Measurements from ENCODE around the gene ZBTB22. TPM values are rescaled to one million over a fixed set of nuclear protein-coding genes. Genes with fewer than 3 reads are reported as not detected.

ZBTB22 gene
- polyA plus RNA-seq, 1 donor (not counting 4 experiments of a cell fraction or from before 2014, with no cell fraction given), result 6.5 TPM

GRCh38 chr6:33330736-33331135, 13.2 kb upstream of the ZBTB22 start:
- no peak overlapping the region for H3K9ac ChIP-seq (ENCODE audit: control insufficient read depth, extremely low read depth, insufficient read depth, low read length)
- H3K4me1 ChIP-seq (ENCODE audit: control insufficient read depth, extremely low read depth, insufficient read depth, low read length), result no peaks in the 10 kb centered on the region
- H3K4me3 ChIP-seq (ENCODE audit: control insufficient read depth in 2 of 3, extremely low read depth in 1 of 3, insufficient read depth in 2 of 3, low read depth in 1 of 3, low read length in 3 of 3), result no peak overlapping the region
- no peaks in the 10 kb centered on the region for H3K79me2 ChIP-seq (ENCODE audit: control insufficient read depth, insufficient read depth, low read length)
- dilution Hi-C loops (cut with MboI; ENCODE audit: extremely low pct_ligation_motif_present, low sequenced_read_pairs), result no loop called here
- FAIRE-seq, result no peak
- DNase-seq (ENCODE audit: low read depth, low spot score), result no peak
- no peak overlapping the region for H3K27ac ChIP-seq (ENCODE audit: control insufficient read depth, insufficient read depth, low read length)
- H3K4me2 ChIP-seq (ENCODE audit: control insufficient read depth, extremely low read depth, insufficient read depth, low read depth, low read length), result no peak overlapping the region
- H3K27me3 ChIP-seq (ENCODE audit: control insufficient read depth, extremely low read depth, insufficient read depth, low read length), result no peaks in the 10 kb centered on the region
- no peaks in the 10 kb centered on the region for H3K9me3 ChIP-seq (ENCODE audit: control insufficient read depth, low read depth, low read length)
- no peaks in the 10 kb centered on the region for H3K9me1 ChIP-seq (ENCODE audit: control insufficient read depth, extremely low read depth, insufficient read depth, low read length)
- H4K20me1 ChIP-seq (ENCODE audit: control insufficient read depth, extremely low read depth, insufficient read depth, low read length), result no peaks in the 10 kb centered on the region
- TF ChIP-seq EZH2 (IDR thresholded peaks at IDR 0.05; ENCODE audit: low read length) (no peak), CTCF (optimal IDR thresholded peaks at IDR 0.05 in 1 of 3, IDR thresholded peaks at IDR 0.05 in 1 of 3, conservative IDR thresholded peaks at IDR 0.05 in 1 of 3; ENCODE audit: extremely low read depth in 1 of 3, insufficient read depth in 2 of 3, low read length in 3 of 3) (no peak)
- H3K36me3 ChIP-seq (ENCODE audit: control insufficient read depth in 2 of 2, extremely low read depth in 1 of 2, insufficient read depth in 2 of 2, low read length in 2 of 2), result no peaks in the 10 kb centered on the region
- no peak overlapping the region for H2AFZ ChIP-seq (ENCODE audit: control insufficient read depth, low read length)

GRCh38 chr6:33329058-33329457, 11.5 kb upstream of the ZBTB22 start:
- no peaks in the 10 kb centered on the region for H4K20me1 ChIP-seq (ENCODE audit: control insufficient read depth, extremely low read depth, insufficient read depth, low read length)
- no peaks in the 10 kb centered on the region for H3K27me3 ChIP-seq (ENCODE audit: control insufficient read depth, extremely low read depth, insufficient read depth, low read length)
- TF ChIP-seq EZH2 (IDR thresholded peaks at IDR 0.05; ENCODE audit: low read length) (no peak), CTCF (optimal IDR thresholded peaks at IDR 0.05 in 1 of 3, IDR thresholded peaks at IDR 0.05 in 1 of 3, conservative IDR thresholded peaks at IDR 0.05 in 1 of 3; ENCODE audit: extremely low read depth in 1 of 3, insufficient read depth in 2 of 3, low read length in 3 of 3) (no peak)
- no peak overlapping the region for H3K9ac ChIP-seq (ENCODE audit: control insufficient read depth, extremely low read depth, insufficient read depth, low read length)
- no peak overlapping the region for H3K27ac ChIP-seq (ENCODE audit: control insufficient read depth, insufficient read depth, low read length)
- dilution Hi-C loops (cut with MboI; ENCODE audit: extremely low pct_ligation_motif_present, low sequenced_read_pairs), result no loop called here
- H3K36me3 ChIP-seq (ENCODE audit: control insufficient read depth in 2 of 2, extremely low read depth in 1 of 2, insufficient read depth in 2 of 2, low read length in 2 of 2), result no peaks in the 10 kb centered on the region
- no peaks in the 10 kb centered on the region for H3K9me1 ChIP-seq (ENCODE audit: control insufficient read depth, extremely low read depth, insufficient read depth, low read length)
- H3K4me2 ChIP-seq (ENCODE audit: control insufficient read depth, extremely low read depth, insufficient read depth, low read depth, low read length), result no peak overlapping the region
- no peak overlapping the region for H3K4me3 ChIP-seq (ENCODE audit: control insufficient read depth in 2 of 3, extremely low read depth in 1 of 3, insufficient read depth in 2 of 3, low read depth in 1 of 3, low read length in 3 of 3)
- FAIRE-seq (no peak), DNase-seq (ENCODE audit: low read depth, low spot score) (no peak)
- no peak overlapping the region for H2AFZ ChIP-seq (ENCODE audit: control insufficient read depth, low read length)
- H3K4me1 ChIP-seq (ENCODE audit: control insufficient read depth, extremely low read depth, insufficient read depth, low read length), result peaks cover 2% of the 10 kb centered on the region
- no peaks in the 10 kb centered on the region for H3K79me2 ChIP-seq (ENCODE audit: control insufficient read depth, insufficient read depth, low read length)
- no peaks in the 10 kb centered on the region for H3K9me3 ChIP-seq (ENCODE audit: control insufficient read depth, low read depth, low read length)
